Measurements from ENCODE around the gene FIGN.

DNA sequence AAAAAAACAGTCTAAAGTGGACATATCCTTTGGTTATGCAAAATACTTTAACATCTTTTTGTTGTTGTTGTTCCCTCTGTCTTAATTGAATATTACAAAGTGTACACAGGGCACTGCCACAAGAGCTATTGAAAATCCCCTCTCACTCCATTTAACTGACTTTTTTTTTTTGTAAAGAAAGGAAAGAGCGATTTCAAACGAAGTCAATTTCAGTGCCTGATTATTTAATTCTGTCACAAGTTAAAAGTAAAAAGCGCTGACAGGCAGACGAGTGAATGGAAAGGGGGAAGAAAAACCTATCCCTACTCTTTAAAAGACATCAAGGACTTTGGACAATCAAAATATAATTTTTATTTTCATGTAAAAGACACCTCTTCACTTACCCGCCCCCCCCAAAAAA is 1.9 kb downstream of the FIGN start:
- TF ChIP-seq POLR2AphosphoS5 (IDR thresholded peaks at IDR 0.05; ENCODE audit: low read depth, low read length) (no peak), FOXP2 (optimal IDR thresholded peaks at IDR 0.05; ENCODE audit: borderline replicate concordance, extremely low read depth, extremely low read length, insufficient read depth) (no peak), REST (IDR thresholded peaks at IDR 0.05; ENCODE audit: insufficient read depth in 1 of 2, low read depth in 2 of 2, low read length in 2 of 2) (no peak)

Data from PFSK-1 (cell line).